ENCODE data around the gene C2CD3.

The C2CD3 gene

GRCh38 chr11:74170694-74171629 lies at the start of gene C2CD3, which contains the start of gene PPME1:
Gene C2CD3, minus strand, starts transcription at chr11:74171002. Its CDS starts 210 bp downstream, at chr11:74170792.
Gene PPME1, plus strand, starts transcription at chr11:74171289. Its CDS starts 133 bp downstream, at chr11:74171422.
- no peaks in the 10 kb centered on the region for H3K27me3 Mint-ChIP-seq

GRCh38 chr11:74220376-74220775 lies 49.6 kb upstream of the C2CD3 start:
- H3K36me3 Mint-ChIP-seq: peaks cover 35% of the 10 kb centered on the region
- ATAC-seq: no peak
- H3K4me1 Mint-ChIP-seq: no peaks in the 10 kb centered on the region
- no peak overlapping the region for H3K27ac Mint-ChIP-seq
- peaks cover 3% of the 10 kb centered on the region for H3K9me3 Mint-ChIP-seq
- no peak overlapping the region for H3K4me3 Mint-ChIP-seq
- no peaks in the 10 kb centered on the region for H3K27me3 Mint-ChIP-seq

More at GRCh38 chr11:74170694-74171629, at the start of gene C2CD3, which contains the start of gene PPME1:
- Mint-ChIP-seq H3K4me1 (peaks cover 6% of the 10 kb centered on the region), H3K36me3 (no peaks in the 10 kb centered on the region), H3K27ac (no peak within 1 kb of the TSS), H3K4me3 (no peak within 1 kb of the TSS), H3K9me3 (no peaks in the 10 kb centered on the region)
- peak; percentile 100 for ATAC-seq

- ATAC-seq: no peak
- Mint-ChIP-seq H3K4me1 (no peaks in the 10 kb centered on the region), H3K27ac (no peak overlapping the region), H3K4me3 (no peak overlapping the region), H3K27me3 (no peaks in the 10 kb centered on the region), H3K36me3 (peaks cover 88% of the 10 kb centered on the region), H3K9me3 (peaks cover 13% of the 10 kb centered on the region)
Observed at GRCh38 chr11:74212533-74212932, 41.7 kb upstream of the C2CD3 start.

- Mint-ChIP-seq H3K27me3 (no peaks in the 10 kb centered on the region), H3K4me1 (no peaks in the 10 kb centered on the region), H3K36me3 (peaks cover 81% of the 10 kb centered on the region), H3K9me3 (peaks cover 3% of the 10 kb centered on the region), H3K27ac (no peak overlapping the region), H3K4me3 (no peak overlapping the region)
- ATAC-seq: no peak
Observed at GRCh38 chr11:74208507-74208906, 37.7 kb upstream of the C2CD3 start.

GRCh38 chr11:74206746-74207145 lies 35.9 kb upstream of the C2CD3 start:
- Mint-ChIP-seq H3K27me3 (no peaks in the 10 kb centered on the region), H3K27ac (no peak overlapping the region), H3K4me3 (no peak overlapping the region), H3K9me3 (no peaks in the 10 kb centered on the region), H3K36me3 (peaks cover 69% of the 10 kb centered on the region), H3K4me1 (no peaks in the 10 kb centered on the region)
- ATAC-seq: no peak

- ATAC-seq: no peak
- Mint-ChIP-seq H3K36me3 (peaks cover 54% of the 10 kb centered on the region), H3K27ac (no peak overlapping the region), H3K9me3 (no peaks in the 10 kb centered on the region), H3K4me3 (no peak overlapping the region), H3K27me3 (no peaks in the 10 kb centered on the region), H3K4me1 (no peaks in the 10 kb centered on the region)
Observed at GRCh38 chr11:74205181-74205580, 34.4 kb upstream of the C2CD3 start.

- Mint-ChIP-seq H3K4me3 (no peak overlapping the region), H3K36me3 (peaks cover 49% of the 10 kb centered on the region), H3K9me3 (no peaks in the 10 kb centered on the region), H3K27ac (no peak overlapping the region), H3K27me3 (no peaks in the 10 kb centered on the region), H3K4me1 (no peaks in the 10 kb centered on the region)
- ATAC-seq: no peak
Observed at GRCh38 chr11:74204701-74205100, 33.9 kb upstream of the C2CD3 start.

GRCh38 chr11:74203966-74204365 lies 33.2 kb upstream of the C2CD3 start:
- no peak overlapping the region for H3K27ac Mint-ChIP-seq
- H3K4me3 Mint-ChIP-seq: no peak overlapping the region
- peaks cover 2% of the 10 kb centered on the region for H3K9me3 Mint-ChIP-seq
- H3K27me3 Mint-ChIP-seq: no peaks in the 10 kb centered on the region
- H3K36me3 Mint-ChIP-seq: peaks cover 45% of the 10 kb centered on the region
- ATAC-seq: no peak
- H3K4me1 Mint-ChIP-seq: no peaks in the 10 kb centered on the region

- Mint-ChIP-seq H3K27ac (no peak overlapping the region), H3K4me3 (no peak overlapping the region), H3K36me3 (peaks cover 50% of the 10 kb centered on the region), H3K4me1 (no peaks in the 10 kb centered on the region), H3K27me3 (no peaks in the 10 kb centered on the region), H3K9me3 (peaks cover 6% of the 10 kb centered on the region)
- no peak for ATAC-seq
Observed at GRCh38 chr11:74196781-74197486, 26.1 kb upstream of the C2CD3 start.

GRCh38 chr11:74195828-74196227 lies 25.0 kb upstream of the C2CD3 start:
- H3K27ac Mint-ChIP-seq: no peak overlapping the region

GRCh38 chr11:74185695-74186094 lies 14.9 kb upstream of the C2CD3 start:
- peaks cover 6% of the 10 kb centered on the region for H3K4me1 Mint-ChIP-seq
- no peak for ATAC-seq
- peaks cover 35% of the 10 kb centered on the region for H3K36me3 Mint-ChIP-seq
- no peak overlapping the region for H3K27ac Mint-ChIP-seq
- H3K4me3 Mint-ChIP-seq: no peak overlapping the region
- no peaks in the 10 kb centered on the region for H3K27me3 Mint-ChIP-seq
- peaks cover 4% of the 10 kb centered on the region for H3K9me3 Mint-ChIP-seq

More at GRCh38 chr11:74195828-74196227, 25.0 kb upstream of the C2CD3 start:
- no peak for ATAC-seq
- Mint-ChIP-seq H3K4me1 (no peaks in the 10 kb centered on the region), H3K4me3 (no peak overlapping the region), H3K36me3 (peaks cover 59% of the 10 kb centered on the region), H3K27me3 (no peaks in the 10 kb centered on the region), H3K9me3 (peaks cover 6% of the 10 kb centered on the region)

GRCh38 chr11:74185285-74185684 lies 14.5 kb upstream of the C2CD3 start:
- no peak overlapping the region for H3K4me3 Mint-ChIP-seq
- H3K27ac Mint-ChIP-seq: no peak overlapping the region
- peaks cover 6% of the 10 kb centered on the region for H3K4me1 Mint-ChIP-seq
- no peaks in the 10 kb centered on the region for H3K27me3 Mint-ChIP-seq
- ATAC-seq: no peak
- H3K36me3 Mint-ChIP-seq: peaks cover 31% of the 10 kb centered on the region
- no peaks in the 10 kb centered on the region for H3K9me3 Mint-ChIP-seq

GRCh38 chr11:74182635-74183034 lies 11.8 kb upstream of the C2CD3 start:
- Mint-ChIP-seq H3K9me3 (no peaks in the 10 kb centered on the region), H3K27ac (no peak overlapping the region), H3K36me3 (peaks cover 16% of the 10 kb centered on the region), H3K27me3 (no peaks in the 10 kb centered on the region), H3K4me1 (peaks cover 6% of the 10 kb centered on the region), H3K4me3 (no peak overlapping the region)
- no peak for ATAC-seq

GRCh38 chr11:74179234-74180052 lies 8.6 kb upstream of the C2CD3 start:
- Mint-ChIP-seq H3K27me3 (no peaks in the 10 kb centered on the region), H3K4me1 (peaks cover 2% of the 10 kb centered on the region), H3K36me3 (peaks cover 6% of the 10 kb centered on the region), H3K4me3 (no peak overlapping the region), H3K9me3 (no peaks in the 10 kb centered on the region), H3K27ac (no peak overlapping the region)
- no peak for ATAC-seq

GRCh38 chr11:74175920-74176319 lies 5.1 kb upstream of the C2CD3 start:
- no peak for ATAC-seq
- Mint-ChIP-seq H3K27me3 (no peaks in the 10 kb centered on the region), H3K4me1 (peaks cover 6% of the 10 kb centered on the region), H3K9me3 (no peaks in the 10 kb centered on the region), H3K4me3 (no peak overlapping the region), H3K27ac (no peak overlapping the region), H3K36me3 (no peaks in the 10 kb centered on the region)

Measured in stimulated activated memory B cell treated with anti-CD40 and anti-IgM and Interleukin-4, amounts not matched to agents 10 μg/mL and 1 μg/mL and 100 μg/mL, for 72 hours (primary cell).